Breast epithelium (tissue), 4 donors: Measurements from ENCODE around the gene UMAD1. TPM values are rescaled to one million over a fixed set of nuclear protein-coding genes. Genes with fewer than 3 reads are reported as not detected.

Source experiments
- DNase-seq, 2 donors: peaks; one replicate each; pipeline ENCODE4 v3.0.0-alpha.2; 2019; ENCODE audit warnings: low spot score in 2 of 2
- H3K27ac ChIP-seq, 2 donors: fragments of 200-600 bp; sonication (generic) in 1 of 2; one replicate each; pipeline ENCODE4 v1.5.1; 2016 to 2019; ENCODE audit warnings: mild to moderate bottlenecking in 1 of 2
- H3K27me3 ChIP-seq, 2 donors: fragments of 200-600 bp; sonication (generic) in 1 of 2; one replicate each; pipeline versions ENCODE4 v1.5.1 to v1.6.0; 2017 to 2019; ENCODE audit warnings: control low read depth in 1 of 2, mild to moderate bottlenecking in 1 of 2
- H3K36me3 ChIP-seq: fragments of 200-600 bp; one replicate; pipeline ENCODE4 v1.5.1; 2019
- H3K4me1 ChIP-seq, 2 donors: fragments of 200-600 bp; sonication (generic); one replicate each; pipeline ENCODE4 v1.5.1; 2016 to 2019; ENCODE audit warnings: control low read depth in 1 of 2
- H3K4me3 ChIP-seq, 3 donors: fragments of 200-600 bp; sonication (generic); 1 replicate in 2 of 3; 2 replicates in 1 of 3; pipeline ENCODE4 v1.5.1; 2016 to 2019; ENCODE audit warnings: mild to moderate bottlenecking in 3 of 3, moderate library complexity in 2 of 3
- H3K9me3 ChIP-seq, 2 donors: fragments of 200-600 bp; sonication (generic) in 1 of 2; one replicate each; pipeline ENCODE4 v1.5.1; 2016 to 2019; ENCODE audit warnings: control low read depth in 1 of 2
- POLR2A ChIP-seq: fragments of 450-650 bp; IDR thresholded peaks from one replicate; pipeline ENCODE4 v1.6.1; 2016; ENCODE audit warnings: antibody characterized with exemption, mild to moderate bottlenecking, moderate library complexity
- POLR2AphosphoS5 ChIP-seq, 3 donors: sonication (generic); formaldehyde crosslinking; IDR thresholded peaks; one replicate each; pipeline ENCODE4 v1.6.1; 2017; ENCODE audit warnings: antibody characterized with exemption in 3 of 3
- intact Hi-C: fragments of 100-400 bp; cut with DNase I; formaldehyde crosslinking; loops from one replicate; pipeline ENCODE4 v1.15.1; 2023; ENCODE audit warnings: low total_unique reads
- total RNA-seq, 3 donors: library from RNA; depleted of rRNA; stranded (reverse); fragments of >200 nt; gene quantifications; one replicate each; pipeline ENCODE4 v1.1.0, GENCODE V29; 2016
- TF ChIP-seq, protein P1 (sequence below), 3 donors: fragments of 450-650 bp; IDR thresholded peaks; one replicate each; pipeline ENCODE4 v1.5.1; 2016 to 2017; ENCODE audit warnings: antibody characterized with exemption in 3 of 3, mild to moderate bottlenecking in 3 of 3, moderate library complexity in 3 of 3

Gene UMAD1
- total RNA-seq, 3 donors from 2014 or later = 13.6 to 25.6 (median 17.7) TPM

DNA sequence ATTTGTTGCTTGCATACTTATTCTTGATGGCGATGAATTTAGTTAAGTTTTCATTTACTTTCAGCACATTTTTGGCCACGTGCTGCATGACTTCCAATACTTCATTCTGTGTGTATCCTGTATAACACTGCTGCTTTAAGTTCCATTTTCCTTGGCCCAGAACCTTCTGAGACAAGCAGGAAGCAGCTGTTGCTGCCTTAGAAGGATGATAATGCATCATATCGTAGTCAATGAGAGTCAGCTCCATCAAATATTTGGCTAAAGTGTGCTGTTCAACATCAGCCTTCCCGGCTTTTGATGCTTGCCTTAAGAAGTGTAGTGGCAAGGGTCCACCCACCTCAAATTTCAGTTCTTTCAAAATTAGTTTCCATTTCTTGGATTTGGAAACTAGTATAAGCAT, 268.8 kb downstream of the UMAD1 start:
- TF ChIP-seq POLR2A = no peak
- TF ChIP-seq, protein P1, sequence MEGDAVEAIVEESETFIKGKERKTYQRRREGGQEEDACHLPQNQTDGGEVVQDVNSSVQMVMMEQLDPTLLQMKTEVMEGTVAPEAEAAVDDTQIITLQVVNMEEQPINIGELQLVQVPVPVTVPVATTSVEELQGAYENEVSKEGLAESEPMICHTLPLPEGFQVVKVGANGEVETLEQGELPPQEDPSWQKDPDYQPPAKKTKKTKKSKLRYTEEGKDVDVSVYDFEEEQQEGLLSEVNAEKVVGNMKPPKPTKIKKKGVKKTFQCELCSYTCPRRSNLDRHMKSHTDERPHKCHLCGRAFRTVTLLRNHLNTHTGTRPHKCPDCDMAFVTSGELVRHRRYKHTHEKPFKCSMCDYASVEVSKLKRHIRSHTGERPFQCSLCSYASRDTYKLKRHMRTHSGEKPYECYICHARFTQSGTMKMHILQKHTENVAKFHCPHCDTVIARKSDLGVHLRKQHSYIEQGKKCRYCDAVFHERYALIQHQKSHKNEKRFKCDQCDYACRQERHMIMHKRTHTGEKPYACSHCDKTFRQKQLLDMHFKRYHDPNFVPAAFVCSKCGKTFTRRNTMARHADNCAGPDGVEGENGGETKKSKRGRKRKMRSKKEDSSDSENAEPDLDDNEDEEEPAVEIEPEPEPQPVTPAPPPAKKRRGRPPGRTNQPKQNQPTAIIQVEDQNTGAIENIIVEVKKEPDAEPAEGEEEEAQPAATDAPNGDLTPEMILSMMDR (IDR thresholded peaks at IDR 0.05) = no peak
- TF ChIP-seq POLR2AphosphoS5 (IDR thresholded peaks at IDR 0.05) = no peak
- H3K4me1 ChIP-seq = no peaks in the 10 kb centered on the region
- intact Hi-C loops = no loop called here
- H3K36me3 ChIP-seq = no peaks in the 10 kb centered on the region
- H3K27ac ChIP-seq = no peak overlapping the region
- H3K4me3 ChIP-seq = no peak overlapping the region
- no peaks in the 10 kb centered on the region for H3K9me3 ChIP-seq
- no peak for DNase-seq
- no peaks in the 10 kb centered on the region for H3K27me3 ChIP-seq

DNA sequence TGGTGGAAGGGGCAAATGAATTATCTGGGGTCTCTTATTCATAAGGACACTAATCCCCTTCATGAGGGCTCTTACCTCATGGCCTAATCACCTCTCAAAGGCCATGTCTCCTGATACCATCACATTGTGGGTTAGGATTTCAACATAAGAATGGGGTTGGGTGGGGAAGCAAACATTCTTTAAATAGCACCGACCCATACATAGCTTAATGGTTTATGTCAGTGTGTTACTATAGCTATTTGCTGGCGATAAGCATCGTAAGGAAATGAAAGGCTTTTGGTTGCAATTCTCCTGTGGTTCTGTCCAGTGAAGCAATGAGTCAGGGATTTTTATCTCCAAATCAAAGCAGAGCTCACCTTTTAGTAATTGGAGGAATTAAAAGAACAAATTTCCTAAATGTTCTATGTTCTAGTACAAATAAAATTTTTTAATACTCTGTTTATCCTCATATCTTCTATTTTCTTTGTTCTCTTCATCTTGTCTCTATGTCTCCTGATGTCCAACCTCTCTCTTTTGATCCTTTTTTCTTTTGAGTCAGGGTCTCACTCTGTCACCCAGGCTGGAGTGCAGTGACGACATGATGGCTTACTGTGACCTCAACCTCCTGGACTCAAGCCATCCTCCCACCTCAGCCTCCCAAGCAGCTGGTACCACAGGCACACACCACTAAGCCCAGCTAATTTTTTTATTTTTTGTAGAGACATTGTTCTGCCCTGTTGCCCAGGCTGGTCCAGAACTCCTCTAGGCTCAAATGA, 271.0 kb downstream of the UMAD1 start:
- TF ChIP-seq, protein P1 (IDR thresholded peaks at IDR 0.05) = no peak
- no peak for TF ChIP-seq POLR2AphosphoS5 (IDR thresholded peaks at IDR 0.05)
- no peak for TF ChIP-seq POLR2A
- no peak for DNase-seq
- H3K27me3 ChIP-seq = no peaks in the 10 kb centered on the region
- no peaks in the 10 kb centered on the region for H3K4me1 ChIP-seq
- no peaks in the 10 kb centered on the region for H3K36me3 ChIP-seq
- H3K27ac ChIP-seq = no peak overlapping the region
- intact Hi-C loops = no loop called here
- no peaks in the 10 kb centered on the region for H3K9me3 ChIP-seq
- H3K4me3 ChIP-seq = no peak overlapping the region

DNA sequence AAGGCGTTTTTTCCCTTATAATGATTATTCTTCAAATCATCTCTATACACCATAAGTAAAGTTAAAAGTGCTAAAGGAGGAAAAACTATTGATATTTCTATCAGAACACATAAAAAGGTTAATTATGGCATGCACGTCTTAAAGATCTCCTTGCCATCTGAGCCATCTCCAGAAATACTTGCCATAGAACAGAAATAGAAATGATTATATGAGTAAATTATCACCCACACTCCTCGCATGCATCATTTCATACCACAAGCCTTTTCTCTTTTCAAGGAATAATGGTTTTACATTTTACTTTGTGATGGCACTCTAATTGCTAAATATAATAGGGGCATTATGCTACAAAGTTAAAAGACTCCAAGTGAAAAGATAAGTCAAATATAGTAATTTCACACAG, 272.4 kb downstream of the UMAD1 start:
- Histone ChIP-seq H3K4me3 (no peak overlapping the region), H3K4me1 (no peaks in the 10 kb centered on the region), H3K27ac (no peak overlapping the region), H3K9me3 (no peaks in the 10 kb centered on the region), H3K36me3 (no peaks in the 10 kb centered on the region), H3K27me3 (no peaks in the 10 kb centered on the region)
- DNase-seq = no peak
- intact Hi-C loops = no loop called here
- TF ChIP-seq POLR2AphosphoS5 (IDR thresholded peaks at IDR 0.05) = no peak
- TF ChIP-seq POLR2A = no peak
- TF ChIP-seq, protein P1 (IDR thresholded peaks at IDR 0.05) = no peak

DNA sequence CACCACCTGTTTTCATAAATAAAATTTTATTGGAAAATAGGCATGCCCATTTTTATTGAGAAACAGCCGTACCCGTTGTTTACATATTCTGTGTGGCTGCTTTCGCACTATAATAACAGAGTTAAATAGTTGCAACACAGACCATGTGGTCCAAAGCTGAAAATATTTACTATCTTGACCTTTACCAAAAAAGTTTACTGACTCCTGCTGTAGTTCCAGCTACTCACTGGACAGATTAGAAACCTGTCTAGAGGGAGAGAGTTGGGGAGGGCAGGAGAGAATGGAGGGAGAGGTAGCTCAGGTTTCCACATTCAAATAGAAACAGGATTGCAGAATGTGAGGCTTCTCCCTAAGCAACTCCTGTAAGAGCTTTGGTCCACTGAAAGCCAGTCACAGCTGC, 273.0 kb downstream of the UMAD1 start:
- no peak for DNase-seq
- intact Hi-C loops = no loop called here
- Histone ChIP-seq H3K27me3 (no peaks in the 10 kb centered on the region), H3K36me3 (no peaks in the 10 kb centered on the region), H3K9me3 (no peaks in the 10 kb centered on the region), H3K4me3 (no peak overlapping the region), H3K4me1 (no peaks in the 10 kb centered on the region), H3K27ac (no peak overlapping the region)
- TF ChIP-seq, protein P1 (IDR thresholded peaks at IDR 0.05) = no peak
- TF ChIP-seq POLR2A = no peak

DNA sequence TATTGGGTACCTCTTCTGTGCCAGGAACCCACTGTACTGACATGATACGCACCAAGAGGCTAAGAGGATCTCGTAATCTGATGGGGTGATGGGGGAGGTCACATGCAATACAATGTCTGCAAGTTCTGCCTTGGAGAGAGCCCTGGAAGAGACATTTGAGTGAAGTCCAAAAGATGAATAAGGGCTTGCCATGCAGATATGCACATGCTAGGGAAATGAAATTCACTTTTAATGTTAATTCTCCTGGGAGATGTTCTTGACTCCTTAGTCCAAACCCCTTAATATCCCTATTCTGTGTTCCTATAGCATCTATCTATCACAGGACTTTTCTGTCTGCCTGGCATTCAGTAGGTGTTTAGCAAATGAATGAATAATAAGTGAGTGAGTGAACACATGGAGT, 274.0 kb downstream of the UMAD1 start:
- Histone ChIP-seq H3K36me3 (no peaks in the 10 kb centered on the region), H3K4me1 (no peaks in the 10 kb centered on the region), H3K9me3 (no peaks in the 10 kb centered on the region), H3K27me3 (no peaks in the 10 kb centered on the region), H3K27ac (no peak overlapping the region), H3K4me3 (no peak overlapping the region)
- DNase-seq = no peak
- TF ChIP-seq, protein P1 (IDR thresholded peaks at IDR 0.05) = no peak
- TF ChIP-seq POLR2AphosphoS5 (IDR thresholded peaks at IDR 0.05) (no peak), POLR2A (no peak)
- intact Hi-C loops = no loop called here
